GM18861 (cell line): ENCODE measurements around the gene CCBE1.

Experiments
- ATAC-seq: cut with Tn5 transposase; IDR thresholded peaks from one replicate; pipeline ENCODE4 v1.9.1; 2021; ENCODE audit not compliant: unreplicated experiment

The CCBE1 gene

DNA sequence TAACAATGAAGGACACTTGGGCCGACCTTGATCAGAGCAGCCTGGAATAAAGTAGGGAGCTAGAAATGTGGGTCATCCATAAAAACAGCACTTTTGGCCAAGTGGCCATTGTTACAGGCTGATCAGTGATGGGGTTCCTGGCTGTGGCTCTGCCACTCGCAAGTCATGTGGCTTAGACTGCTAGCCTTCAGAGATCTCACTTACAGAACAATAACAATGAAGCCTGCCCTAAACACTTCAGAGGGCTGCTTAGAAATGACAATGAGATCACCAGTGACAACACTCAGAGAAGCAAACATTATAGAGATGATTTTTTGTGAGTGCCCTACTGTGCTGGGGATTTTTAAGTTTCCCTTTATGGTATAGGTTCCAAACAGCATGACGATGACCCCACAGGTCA lies 230.2 kb downstream of the CCBE1 start:
- no peak for ATAC-seq

DNA sequence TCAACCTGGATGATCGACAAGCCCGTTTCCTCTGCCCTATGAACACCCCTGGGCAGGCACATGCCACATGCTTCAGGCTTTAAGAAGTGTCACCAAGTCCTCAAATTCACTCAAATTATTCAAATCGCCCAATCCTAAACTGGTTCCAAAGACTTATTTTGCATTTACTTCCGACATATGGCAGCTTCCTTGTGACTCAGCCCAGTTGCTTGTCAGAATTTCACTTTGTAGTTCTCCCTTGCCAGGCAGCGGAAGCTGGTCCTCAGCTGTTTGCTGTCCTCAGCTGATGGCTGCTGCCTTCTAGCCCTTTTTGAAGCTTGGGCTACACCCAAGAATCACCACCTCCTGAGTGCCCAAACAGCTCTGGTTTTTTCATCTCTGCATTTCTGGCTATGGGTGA lies 232.7 kb downstream of the CCBE1 start:
- no peak for ATAC-seq

DNA sequence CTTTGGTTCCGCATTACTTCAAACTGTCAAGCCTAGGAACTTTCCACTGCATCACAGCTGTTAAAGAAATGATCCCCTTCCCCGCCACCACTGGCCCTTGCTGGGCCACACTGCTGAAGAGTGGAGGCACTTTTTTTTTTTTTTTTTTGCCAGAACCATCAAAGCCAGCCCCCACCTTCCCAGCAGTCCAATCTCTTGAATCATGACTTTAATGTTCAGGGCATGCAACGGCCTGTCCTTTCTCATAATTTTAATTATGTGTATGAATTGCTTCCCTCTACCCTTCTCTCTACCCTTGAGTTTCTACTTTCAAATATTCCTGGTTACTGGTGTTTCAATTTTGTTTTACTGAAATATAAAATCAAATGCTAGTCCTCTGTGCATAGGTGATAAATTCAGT lies 236.1 kb downstream of the CCBE1 start:
- no peak for ATAC-seq

DNA sequence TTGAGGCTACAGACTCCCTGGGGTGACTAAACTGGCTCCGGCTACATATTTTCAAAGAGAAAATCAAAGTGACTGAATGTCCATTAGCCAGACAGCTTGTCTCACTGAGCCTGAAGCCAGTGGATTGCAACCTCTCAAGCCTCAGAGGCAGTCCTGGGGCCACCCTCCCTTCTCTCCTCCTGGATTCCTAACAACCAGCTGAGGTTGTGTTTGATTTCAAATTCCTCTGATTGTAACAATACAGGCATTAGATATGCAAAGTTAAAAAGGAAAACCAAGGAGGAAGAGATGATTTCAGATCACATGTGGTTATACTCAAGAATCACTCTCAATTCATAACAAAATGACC lies 237.2 kb downstream of the CCBE1 start:
- no peak for ATAC-seq

DNA sequence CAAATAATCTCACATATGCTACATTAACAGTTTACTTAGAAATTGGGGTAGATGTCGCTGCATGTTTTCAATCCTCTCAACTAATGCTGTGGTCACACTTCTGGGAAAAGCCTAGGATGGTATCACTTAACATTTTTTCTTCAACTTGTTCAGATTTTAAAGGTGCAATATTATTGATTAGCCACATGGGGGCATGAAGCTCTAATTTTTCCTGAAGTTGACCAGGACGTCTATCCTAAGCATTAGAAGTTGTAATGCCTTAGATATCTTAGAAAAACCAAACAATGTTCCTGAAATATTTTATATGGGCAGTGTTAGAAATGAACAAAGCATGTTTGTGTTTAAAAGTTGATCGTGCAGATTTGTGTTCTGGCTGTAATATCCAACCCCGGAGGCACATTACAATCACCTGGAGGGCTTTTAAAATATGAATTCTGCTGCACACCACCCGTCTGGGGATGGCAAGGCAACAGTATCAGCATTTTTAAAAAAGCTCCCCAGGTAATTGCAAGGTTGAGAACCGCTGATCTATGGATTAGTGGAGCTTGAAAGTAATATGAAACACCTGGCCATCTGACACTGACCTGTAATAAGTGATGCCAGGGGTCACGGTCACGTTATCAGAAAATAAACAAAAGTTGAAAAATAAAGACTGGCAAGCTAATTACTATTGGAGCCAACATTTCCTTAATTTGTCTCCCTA lies 237.7 kb downstream of the CCBE1 start:
- no peak for ATAC-seq

DNA sequence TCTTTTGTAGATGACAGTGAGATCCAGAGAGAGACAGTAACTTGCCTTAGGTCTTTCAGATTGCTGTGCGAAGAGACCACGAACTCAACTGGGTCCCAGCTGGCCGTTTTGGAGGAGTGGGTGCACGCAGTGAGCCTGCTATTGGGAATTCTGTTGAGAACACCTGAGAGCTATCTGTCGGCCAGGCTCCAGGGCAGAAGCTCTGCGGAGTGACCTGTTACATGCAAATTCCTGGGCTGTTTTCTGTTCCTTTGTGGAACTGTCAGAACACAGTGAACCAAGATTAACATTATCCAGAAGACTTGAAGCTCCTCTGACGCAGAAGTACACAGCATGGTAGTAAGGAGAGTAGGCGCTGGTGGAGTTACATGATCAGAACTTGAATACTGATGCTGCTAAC lies 238.6 kb downstream of the CCBE1 start:
- ATAC-seq = no peak

DNA sequence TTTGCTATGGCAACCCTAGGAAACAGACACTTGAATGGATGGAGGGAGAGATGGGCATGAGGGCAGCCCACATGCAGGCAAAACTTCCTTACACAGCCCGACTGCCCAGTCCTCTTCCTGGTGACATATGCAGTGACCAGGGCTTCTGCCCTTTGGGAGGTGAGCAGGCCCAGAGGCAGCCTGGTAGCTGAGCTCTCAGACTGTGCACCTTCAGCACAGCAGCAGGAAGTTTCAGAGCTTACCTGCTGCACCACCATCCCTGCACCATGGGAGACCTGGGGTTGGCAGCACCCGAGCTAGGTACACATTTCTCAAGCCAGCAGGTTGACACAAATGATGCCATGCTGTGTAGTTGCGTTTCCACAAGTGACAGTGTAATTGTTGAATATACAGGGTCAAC lies 240.6 kb downstream of the CCBE1 start:
- no peak for ATAC-seq

DNA sequence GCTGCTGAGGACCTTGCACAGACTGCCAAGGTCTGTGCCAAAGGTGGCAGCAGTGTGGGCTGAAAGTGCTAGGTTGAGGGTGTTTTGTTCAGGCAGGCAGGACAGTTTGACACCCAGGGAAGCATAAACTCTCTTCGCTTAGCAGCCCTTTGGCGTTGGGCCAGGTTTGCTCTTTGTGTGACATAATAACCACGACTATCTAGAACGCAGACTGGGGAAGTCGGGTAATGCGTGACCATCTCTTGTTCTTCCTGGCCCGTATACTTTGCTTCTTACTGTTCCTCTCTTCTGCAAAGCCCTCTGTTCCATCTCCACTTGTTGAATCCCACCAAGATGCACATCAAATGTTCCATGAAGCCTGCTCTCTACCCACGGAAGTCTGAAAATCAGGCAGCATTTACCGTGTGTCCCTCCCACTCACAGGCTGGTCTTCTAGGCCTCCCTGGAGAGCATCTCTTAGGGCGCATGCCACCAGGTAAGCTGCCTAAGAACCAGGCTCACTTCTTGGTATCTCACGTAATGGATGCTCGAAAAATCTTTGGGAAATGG lies 241.4 kb downstream of the CCBE1 start:
- no peak for ATAC-seq

DNA sequence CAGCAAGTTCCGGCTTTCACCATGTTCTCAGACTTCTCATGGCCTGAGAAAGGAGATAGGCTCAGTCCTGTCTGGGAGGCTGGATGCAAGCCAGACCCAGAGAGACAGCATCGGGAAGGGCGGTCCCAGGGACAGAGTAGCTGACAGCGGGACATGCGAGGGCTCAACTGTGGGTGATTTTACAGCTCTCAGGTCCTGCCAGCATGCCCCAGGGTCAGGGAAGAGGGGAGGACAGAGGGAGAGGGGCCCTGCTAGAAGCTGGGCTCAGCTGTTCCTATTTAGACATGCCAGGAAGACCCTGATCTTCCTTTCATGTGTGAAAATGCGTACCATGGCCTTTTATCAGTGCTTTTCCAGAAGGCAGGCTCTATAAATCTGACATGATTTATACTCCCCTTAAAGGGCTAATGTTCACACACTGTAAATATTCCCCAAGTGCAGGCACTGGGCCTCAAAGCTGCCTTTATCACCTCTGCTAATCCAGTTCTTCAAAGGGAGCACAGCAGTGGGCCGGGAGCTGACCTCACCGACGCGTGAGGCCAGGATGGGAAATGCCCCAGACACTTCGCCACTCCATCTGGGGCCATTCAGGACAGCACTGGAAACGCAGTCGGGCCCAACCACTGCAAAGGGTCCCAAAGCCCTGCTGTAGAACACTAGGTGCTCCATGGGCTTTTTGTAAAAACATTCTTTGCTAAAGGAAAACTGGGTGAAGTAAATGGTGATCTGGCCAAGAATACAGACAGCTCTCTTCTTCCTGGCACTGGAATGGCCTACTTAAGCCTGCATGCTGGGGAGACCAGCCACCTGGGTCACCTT lies 242.1 kb downstream of the CCBE1 start:
- ATAC-seq = no peak

DNA sequence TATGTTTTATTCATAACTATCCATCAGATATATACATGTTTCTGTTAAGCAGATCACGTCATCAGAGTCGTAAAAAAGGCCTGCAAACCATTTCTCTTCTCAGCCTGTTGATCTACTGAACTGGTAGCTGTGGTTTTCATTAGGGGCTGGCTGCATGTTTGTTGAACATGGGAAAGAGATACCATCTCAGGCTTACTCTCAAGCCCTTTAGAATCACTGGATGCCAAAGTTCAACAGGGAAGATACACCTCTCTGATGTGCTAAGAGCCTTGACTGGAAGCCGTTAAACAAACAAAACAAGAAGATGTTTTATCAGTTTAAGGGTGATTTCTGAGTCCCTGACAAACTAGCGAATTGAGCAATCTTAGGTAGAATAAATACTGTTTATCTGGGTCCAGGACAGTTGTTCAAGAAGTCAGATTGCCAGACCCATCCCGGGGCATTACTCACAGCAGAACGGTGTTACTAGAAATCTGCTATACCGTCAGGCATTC lies 243.7 kb downstream of the CCBE1 start:
- ATAC-seq = no peak

DNA sequence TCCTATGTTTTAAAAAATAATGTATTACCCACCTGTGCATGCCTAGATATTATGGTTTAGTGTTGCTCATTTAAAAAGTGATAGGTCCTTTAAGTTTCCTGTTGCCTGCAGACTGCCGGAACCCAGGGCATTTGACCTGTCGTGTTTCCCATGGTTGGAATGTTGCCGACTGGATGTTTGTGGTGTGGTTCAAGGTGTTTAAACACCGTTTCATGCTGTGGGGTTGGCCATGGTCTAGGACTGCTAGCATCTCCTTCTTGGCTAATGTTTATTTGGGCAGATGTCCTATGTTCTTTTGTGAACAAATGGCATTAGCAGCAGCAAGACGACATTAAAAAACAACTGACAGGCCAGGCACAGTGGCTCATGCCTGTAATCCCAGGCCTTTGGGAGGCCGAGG lies 245.3 kb downstream of the CCBE1 start:
- ATAC-seq = no peak

DNA sequence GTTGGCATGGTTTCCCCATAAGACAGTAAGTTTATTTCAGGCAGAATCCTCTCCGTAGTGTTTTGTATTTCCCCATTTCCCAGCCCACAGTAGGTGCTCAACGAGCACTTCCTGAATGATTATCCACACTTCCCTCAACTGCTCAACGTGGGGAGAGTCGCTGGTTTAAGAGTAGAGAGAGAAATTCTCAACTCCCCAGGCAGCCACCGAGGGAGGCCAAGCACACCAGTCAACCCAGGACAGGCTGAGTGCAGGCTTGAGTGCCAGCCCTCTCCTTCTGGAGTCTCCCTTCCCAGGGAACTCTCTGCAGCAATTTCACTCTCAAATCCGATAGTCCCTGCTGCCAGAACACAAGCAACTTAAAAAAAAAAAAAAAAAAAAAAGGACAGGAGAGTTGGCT lies 246.2 kb downstream of the CCBE1 start:
- no peak for ATAC-seq

DNA sequence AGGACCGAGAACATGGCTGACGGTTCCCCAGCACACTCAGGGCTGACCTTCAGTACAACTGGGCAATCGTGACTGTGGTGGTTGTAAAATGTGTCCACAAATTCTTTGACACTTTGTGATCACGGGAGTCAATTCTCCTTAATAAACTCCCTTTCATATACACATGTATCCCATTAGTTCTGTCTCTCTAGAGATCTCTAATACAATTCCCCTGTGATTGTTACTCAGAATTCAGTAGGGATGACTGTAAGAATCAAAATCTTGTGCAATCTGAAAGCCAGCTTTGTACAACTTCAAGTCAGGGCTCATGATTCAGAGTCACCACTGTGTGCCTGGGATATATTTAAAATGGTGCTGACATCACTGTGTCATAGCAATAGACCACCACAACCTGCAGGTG lies 248.7 kb downstream of the CCBE1 start:
- no peak for ATAC-seq

DNA sequence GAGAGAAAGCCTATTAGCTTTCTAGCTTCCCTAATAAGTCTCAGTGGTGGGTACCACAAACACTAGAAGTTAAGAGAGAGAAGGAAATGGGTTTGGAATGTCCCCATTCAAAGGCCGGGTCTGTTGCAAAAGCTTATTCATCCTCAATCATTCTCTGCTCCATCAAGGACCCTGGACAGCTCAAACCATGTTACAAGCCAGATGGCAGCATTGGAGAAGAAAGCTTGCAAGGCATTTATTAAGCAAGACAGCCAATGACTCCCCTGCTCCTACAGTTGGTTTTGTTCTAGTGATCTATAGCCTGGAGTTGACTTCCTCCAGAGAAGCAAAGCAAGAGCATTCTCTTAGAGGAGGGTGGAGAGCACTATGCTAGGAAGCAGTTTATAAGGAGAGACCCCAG lies 251.2 kb downstream of the CCBE1 start:
- no peak for ATAC-seq

DNA sequence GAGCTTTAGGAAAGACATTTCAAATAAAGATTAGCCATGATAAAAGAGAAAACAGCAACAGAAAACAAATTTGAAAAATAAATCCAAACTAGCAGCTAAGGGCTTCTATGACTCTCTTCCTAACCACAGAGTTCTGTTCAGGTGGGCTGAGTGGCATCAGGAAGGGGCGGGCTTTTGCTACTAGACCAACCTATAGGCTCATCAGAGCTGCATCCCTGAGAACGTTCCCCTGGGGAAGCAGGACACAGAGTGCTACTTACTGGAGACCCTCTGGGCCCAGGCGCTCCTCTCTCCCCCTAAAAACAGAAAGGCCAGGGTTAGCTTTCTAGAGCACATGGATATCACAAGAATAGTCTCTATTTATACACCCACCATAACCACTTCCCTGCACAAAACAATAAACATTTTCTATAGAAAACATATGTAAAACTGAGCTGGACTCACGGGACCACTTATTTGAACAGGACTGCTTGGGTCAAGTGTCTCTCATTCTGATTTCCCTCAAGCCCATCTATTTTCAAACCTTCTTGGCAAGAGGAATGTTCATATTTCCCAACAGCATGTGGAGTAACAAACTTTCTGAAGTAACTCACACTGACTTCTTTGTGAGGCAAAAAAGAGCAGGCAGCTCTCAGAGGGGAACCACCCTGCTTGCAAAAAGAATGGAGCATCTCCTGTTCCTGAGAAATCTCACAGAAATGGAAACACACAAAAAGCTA lies 259.2 kb downstream of the CCBE1 start:
- no peak for ATAC-seq

DNA sequence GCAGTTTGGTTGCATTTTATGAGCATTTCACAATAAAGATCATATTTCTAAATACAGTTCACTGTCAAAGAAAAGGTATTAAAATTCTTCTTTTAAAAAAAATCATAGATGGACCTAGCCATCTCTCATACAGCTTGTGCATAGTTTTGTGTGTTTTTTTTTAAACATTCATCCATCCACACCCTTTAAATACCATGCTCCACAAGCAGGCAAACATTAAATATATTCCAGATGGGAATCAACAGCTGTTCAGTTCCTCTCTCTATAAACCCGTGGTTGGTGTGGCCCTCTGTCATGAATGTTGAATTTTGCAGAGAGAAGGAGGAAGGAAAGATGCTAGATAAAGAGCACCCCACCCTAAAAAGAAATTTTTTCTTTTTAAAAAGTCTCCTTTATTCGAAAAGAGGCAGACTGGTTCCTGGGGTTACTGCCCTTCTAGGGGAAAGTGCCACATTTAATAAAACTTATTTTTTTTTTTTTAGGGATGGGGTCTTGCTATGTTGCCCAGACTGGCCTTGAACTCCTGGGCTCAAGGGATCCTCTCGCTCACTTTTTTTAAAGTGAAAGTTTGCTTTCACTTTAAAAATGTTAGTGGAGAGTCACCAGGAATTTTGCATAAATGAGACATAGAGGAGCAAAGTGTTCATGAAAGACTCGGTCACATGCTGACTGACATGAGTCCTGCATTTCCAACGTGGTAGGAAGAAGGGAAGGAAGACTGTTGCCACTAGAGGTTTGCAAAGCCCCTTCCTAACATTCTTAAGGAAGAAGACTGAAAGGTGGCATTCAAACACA lies 264.2 kb downstream of the CCBE1 start:
- no peak for ATAC-seq

DNA sequence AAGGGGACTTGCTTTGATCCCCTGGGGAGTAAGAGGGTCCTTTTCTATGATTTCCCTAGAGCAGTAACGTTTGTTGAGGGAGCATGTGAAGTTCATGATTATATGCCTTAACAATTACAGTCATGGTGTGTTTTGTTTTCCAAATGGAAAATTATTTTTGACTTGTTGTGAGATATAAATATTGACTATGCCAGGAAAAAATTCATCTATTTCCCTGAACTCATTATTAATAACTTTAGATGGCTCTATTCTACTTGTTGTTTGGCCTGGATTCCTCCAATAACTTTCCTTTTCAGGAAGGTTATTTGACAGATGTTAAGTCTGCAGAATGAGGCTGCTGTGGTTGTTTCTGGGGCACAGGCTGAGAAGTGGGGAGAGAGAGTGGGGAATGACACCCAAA lies 266.1 kb downstream of the CCBE1 start:
- ATAC-seq = no peak

DNA sequence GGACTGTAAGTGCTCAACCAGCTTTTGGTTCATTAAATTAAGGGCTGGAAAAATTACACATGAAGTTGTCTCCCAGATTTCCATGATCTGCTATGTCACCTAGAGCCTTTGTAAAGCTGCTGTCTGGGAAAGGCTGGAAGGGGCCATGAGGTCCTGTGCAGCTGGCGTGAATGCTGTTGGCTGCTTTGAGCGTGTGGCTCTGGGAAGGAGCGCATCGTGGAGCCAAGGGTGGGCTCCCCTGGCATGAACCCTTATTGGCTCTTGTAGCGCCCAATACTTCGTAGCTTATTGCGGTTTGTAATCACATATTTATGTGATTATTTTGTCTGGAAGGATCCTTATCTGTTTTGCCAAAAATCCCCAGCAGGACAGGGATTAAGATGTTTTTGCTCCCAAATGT lies 267.6 kb downstream of the CCBE1 start:
- ATAC-seq = no peak

DNA sequence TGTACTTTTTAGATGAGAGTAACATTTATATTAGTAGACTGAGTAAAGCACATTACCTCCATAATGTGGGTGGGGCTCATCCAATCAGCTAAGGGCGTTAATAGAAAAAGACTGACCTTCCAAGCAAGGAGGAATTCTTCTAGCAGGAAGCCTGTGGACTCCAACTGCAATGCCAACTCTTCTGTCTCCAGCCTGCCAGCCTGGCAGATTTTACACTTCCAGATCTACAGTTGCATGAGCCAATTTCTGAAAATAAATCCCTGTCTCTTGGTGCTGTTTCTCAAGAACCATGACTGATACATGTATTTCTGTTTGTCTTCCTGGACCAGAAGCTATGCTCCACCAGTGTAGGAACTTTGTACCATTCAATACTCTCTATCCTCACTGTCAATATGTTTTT lies 269.2 kb downstream of the CCBE1 start:
- no peak for ATAC-seq

DNA sequence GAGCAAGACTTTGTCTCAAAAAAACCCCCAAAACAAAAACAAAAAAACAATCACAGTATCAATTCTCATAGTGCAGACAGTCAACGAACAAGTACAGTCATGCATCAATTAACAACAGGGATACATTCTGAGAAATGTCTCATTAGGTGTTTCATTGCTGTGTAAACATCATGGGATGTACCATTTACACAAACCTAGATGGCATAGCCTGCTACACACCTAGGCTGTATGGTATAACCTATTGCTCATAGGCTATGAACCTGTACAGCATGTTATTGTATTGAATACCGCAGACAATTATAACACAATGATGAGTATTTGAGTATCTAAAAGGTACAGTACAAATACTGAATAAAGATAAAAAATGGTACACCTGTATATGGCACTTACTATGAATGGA lies 270.4 kb downstream of the CCBE1 start:
- no peak for ATAC-seq

DNA sequence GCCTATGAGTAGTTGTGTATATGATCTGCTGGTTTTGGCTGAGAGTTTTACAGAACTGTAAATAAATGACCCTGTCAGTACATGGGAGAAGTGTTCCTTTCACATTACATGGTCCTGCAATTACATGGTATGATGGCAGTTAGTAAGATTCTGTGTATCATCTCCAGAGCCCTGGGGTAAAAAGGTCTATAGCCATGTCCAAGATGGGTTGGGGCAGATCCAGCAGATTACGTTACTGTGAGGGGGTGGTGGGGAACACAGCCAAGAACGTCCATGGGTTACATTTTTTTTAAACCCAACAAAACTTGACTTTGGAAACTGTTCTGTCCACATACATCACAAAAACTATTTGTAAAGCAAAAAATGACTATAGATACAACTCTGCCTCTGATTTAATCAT lies 274.0 kb downstream of the CCBE1 start:
- ATAC-seq = no peak
